H1 (cell line): ENCODE data around the gene SMARCA1. TPM values are rescaled to one million over a fixed set of nuclear protein-coding genes. Genes with fewer than 3 reads are reported as not detected.

Experiments used
- CTCF ChIA-PET: fragments of 300-600 bp; sonication (Branson Sonifier 250); formaldehyde crosslinking; loops from one replicate; lab custom pipeline; 2021; ENCODE audit not compliant: partially characterized antibody; lab: Charles Lee
- POLR2A ChIA-PET: fragments of 300-600 bp; sonication (Branson Sonifier 250); formaldehyde crosslinking; loops from one replicate; lab custom pipeline; 2021; ENCODE audit warnings: inconsistent platforms; ENCODE audit not compliant: partially characterized antibody; lab: Charles Lee
- DNase-seq, 2 experiments: peaks; one replicate each; pipeline versions ENCODE4 v3.0.0 to v3.0.0-alpha.2; 2010 to 2022; ENCODE audit warnings: low spot score in 2 of 2, low read depth in 1 of 2, mixed read lengths in 1 of 2
- FAIRE-seq: peaks from 2 replicates; lab custom pipeline; 2011; peaks lifted over from hg19 to GRCh38; lab: Jason Lieb, UNC
- H2AFZ ChIP-seq: 2 replicates; pipeline ENCODE4 v1.8.1; 2012; ENCODE audit warnings: low read length, inconsistent platforms
- H2AK5ac ChIP-seq: 2 replicates; pipeline ENCODE4 v1.6.1; 2013; ENCODE audit warnings: low read depth, low read length
- H2BK120ac ChIP-seq: replicated peaks from 2 replicates; pipeline ENCODE3; 2013; ENCODE audit warnings: low read depth, low read length, inconsistent platforms
- H2BK12ac ChIP-seq: 2 replicates; pipeline ENCODE4 v1.6.1; 2013; ENCODE audit warnings: low read depth, low read length
- H2BK15ac ChIP-seq: 2 replicates; pipeline ENCODE4 v1.6.1; 2013; ENCODE audit warnings: low read length
- H2BK20ac ChIP-seq: 2 replicates; pipeline ENCODE4 v1.6.1; 2013; ENCODE audit warnings: low read length
- H2BK5ac ChIP-seq: 2 replicates; pipeline ENCODE4 v1.6.1; 2013; ENCODE audit warnings: low read depth, low read length
- H3K14ac ChIP-seq: 2 replicates; pipeline ENCODE4 v1.6.1; 2013; ENCODE audit warnings: inconsistent platforms; ENCODE audit not compliant: insufficient read length
- H3K18ac ChIP-seq: 2 replicates; pipeline ENCODE4 v1.6.1; 2013; ENCODE audit warnings: low read length; ENCODE audit errors: extremely low read depth
- H3K23ac ChIP-seq: 2 replicates; pipeline ENCODE4 v1.6.1; 2013; ENCODE audit warnings: inconsistent platforms; ENCODE audit not compliant: insufficient read length
- H3K23me2 ChIP-seq: 2 replicates; pipeline ENCODE4 v1.6.1; 2013; ENCODE audit warnings: low read depth, low read length
- H3K27ac ChIP-seq: 2 replicates; pipeline ENCODE4 v1.6.1; 2011; ENCODE audit warnings: low read depth, low read length, inconsistent platforms
- H3K27me3 ChIP-seq, 4 experiments: replicated peaks in 1 of 4; 1 replicate in 1 of 4; 2 replicates in 3 of 4; pipeline versions ENCODE4 v1.6.1 to v1.8.1; 2011 to 2013; ENCODE audit warnings: low read length in 3 of 4, mild to moderate bottlenecking in 3 of 4, inconsistent platforms in 2 of 4, mixed read lengths in 2 of 4, moderate library complexity in 1 of 4; ENCODE audit not compliant: control insufficient read depth in 3 of 4, insufficient read depth in 3 of 4; ENCODE audit errors: extremely low read depth in 1 of 4
- H3K36me3 ChIP-seq, 4 experiments: 2 replicates each; pipeline versions ENCODE4 v1.6.1 to v1.8.1; 2011 to 2013; ENCODE audit warnings: mild to moderate bottlenecking in 4 of 4, low read length in 3 of 4, moderate library complexity in 2 of 4, control low read depth in 1 of 4, inconsistent platforms in 1 of 4; ENCODE audit not compliant: insufficient read depth in 4 of 4, control insufficient read depth in 2 of 4
- H3K4ac ChIP-seq: replicated peaks from 2 replicates; pipeline ENCODE3; 2013; ENCODE audit warnings: low read length, low read depth, mixed read lengths, inconsistent platforms; ENCODE audit not compliant: insufficient read length
- H3K4me1 ChIP-seq, 4 experiments: replicated peaks in 1 of 4; 1 replicate in 1 of 4; 2 replicates in 3 of 4; pipeline versions ENCODE4 v1.6.1 to v1.8.1; 2011 to 2013; ENCODE audit warnings: low read length in 3 of 4, inconsistent platforms in 2 of 4, mixed read lengths in 1 of 4; ENCODE audit not compliant: insufficient read depth in 4 of 4, control insufficient read depth in 3 of 4
- H3K4me2 ChIP-seq, 2 experiments: 2 replicates each; pipeline versions ENCODE4 v1.6.1 to v1.8.1; 2011 to 2013; ENCODE audit warnings: low read depth in 2 of 2, low read length in 2 of 2, control low read depth in 1 of 2, inconsistent platforms in 1 of 2, mild to moderate bottlenecking in 1 of 2; ENCODE audit not compliant: insufficient read depth in 1 of 2
- H3K4me3 ChIP-seq, 4 experiments: fragments of 200-600, 300-600 bp in 1 of 4; sonication (generic), shearing (Covaris generic), sonication (Bioruptor Twin) in 1 of 4; 2 replicates each; pipeline versions ENCODE4 v1.5.1 to v1.8.1; 2011 to 2016; ENCODE audit warnings: low read length in 4 of 4, low read depth in 3 of 4, control low read depth in 2 of 4, inconsistent platforms in 2 of 4, mild to moderate bottlenecking in 2 of 4, mixed read lengths in 1 of 4, moderate library complexity in 1 of 4; ENCODE audit not compliant: insufficient read depth in 2 of 4; ENCODE audit errors: extremely low read depth in 1 of 4
- H3K56ac ChIP-seq: replicated peaks from 2 replicates; pipeline ENCODE3; 2013; ENCODE audit warnings: low read depth, mild to moderate bottlenecking, mixed read lengths, low read length, inconsistent platforms; ENCODE audit not compliant: insufficient read length
- H3K79me1 ChIP-seq: 2 replicates; pipeline ENCODE4 v1.6.1; 2013; ENCODE audit warnings: low read depth, low read length, control low read depth
- H3K79me2 ChIP-seq, 2 experiments: 2 replicates each; pipeline versions ENCODE4 v1.6.1 to v1.8.1; 2012 to 2013; ENCODE audit warnings: low read length in 2 of 2, mild to moderate bottlenecking in 2 of 2, inconsistent platforms in 1 of 2; ENCODE audit not compliant: insufficient read depth in 2 of 2, control insufficient read depth in 1 of 2
- H3K9ac ChIP-seq, 4 experiments: replicated peaks in 1 of 4; 1 replicate in 1 of 4; 2 replicates in 3 of 4; pipeline versions ENCODE4 v1.6.1 to v1.8.1; 2011 to 2013; ENCODE audit warnings: low read depth in 3 of 4, low read length in 3 of 4, control low read depth in 2 of 4, mild to moderate bottlenecking in 2 of 4, moderate library complexity in 2 of 4, inconsistent platforms in 1 of 4; ENCODE audit errors: extremely low read depth in 1 of 4
- H3K9me3 ChIP-seq, 2 experiments: 2 replicates each; pipeline versions ENCODE4 v1.6.1 to v1.8.1; 2012 to 2013; ENCODE audit warnings: mild to moderate bottlenecking in 2 of 2, moderate library complexity in 2 of 2, control low read depth in 1 of 2, inconsistent platforms in 1 of 2, low read depth in 1 of 2, low read length in 1 of 2, mixed read lengths in 1 of 2; ENCODE audit not compliant: insufficient read depth in 2 of 2
- H4K20me1 ChIP-seq, 2 experiments: replicated peaks in 1 of 2; 2 replicates each; pipeline versions ENCODE3 to v1.8.1; 2011 to 2013; ENCODE audit warnings: inconsistent platforms in 2 of 2, low read length in 2 of 2, mild to moderate bottlenecking in 1 of 2; ENCODE audit not compliant: insufficient read depth in 2 of 2, control insufficient read depth in 1 of 2
- H4K5ac ChIP-seq: 2 replicates; pipeline ENCODE4 v1.6.1; 2013; ENCODE audit warnings: low read length, low read depth, mixed read lengths, inconsistent platforms; ENCODE audit not compliant: insufficient read length
- H4K8ac ChIP-seq: 2 replicates; pipeline ENCODE4 v1.8.0; 2013; ENCODE audit warnings: mild to moderate bottlenecking, moderate library complexity, low read length, inconsistent platforms; ENCODE audit not compliant: insufficient read depth; ENCODE audit errors: extremely low read depth
- H4K91ac ChIP-seq: replicated peaks from 2 replicates; pipeline ENCODE3; 2013; ENCODE audit warnings: low read length, mixed read lengths, inconsistent platforms; ENCODE audit not compliant: insufficient read length
- ASH2L ChIP-seq: fragments of 200-600, 300-600 bp; sonication (generic); IDR thresholded peaks from one replicate; pipeline ENCODE4 v1.7.1; 2017; ENCODE audit warnings: low read length
- ATF3 ChIP-seq: IDR thresholded peaks from 2 replicates; pipeline ENCODE4 v1.6.1; 2011; ENCODE audit warnings: low read depth, mild to moderate bottlenecking, low read length; ENCODE audit not compliant: insufficient read depth
- CEBPB ChIP-seq: IDR thresholded peaks from 2 replicates; pipeline ENCODE4 v1.6.1; 2012; ENCODE audit warnings: low read depth, low read length
- CTBP2 ChIP-seq: IDR thresholded peaks from 2 replicates; pipeline ENCODE4 v1.7.0; 2011; ENCODE audit warnings: borderline replicate concordance, mild to moderate bottlenecking, moderate library complexity, mixed read lengths, low read length; ENCODE audit not compliant: insufficient read depth, insufficient read length
- EZH2 ChIP-seq: fragments of 200-600 bp; sonication (generic); IDR thresholded peaks from 2 replicates; pipeline ENCODE4 v1.7.1; 2012; ENCODE audit warnings: low read depth, mild to moderate bottlenecking, moderate library complexity, low read length, inconsistent platforms; ENCODE audit not compliant: severe bottlenecking
- GABPA ChIP-seq: IDR thresholded peaks from 2 replicates; pipeline ENCODE4 v1.6.1; 2011; ENCODE audit warnings: mild to moderate bottlenecking, low read length, moderate library complexity, borderline replicate concordance; ENCODE audit not compliant: insufficient read depth
- MAX ChIP-seq: IDR thresholded peaks from 2 replicates; pipeline ENCODE4 v1.6.1; 2012; ENCODE audit warnings: inconsistent platforms
- POLR2A ChIP-seq, 2 experiments: IDR thresholded peaks; 1 replicate in 1 of 2; 2 replicates in 1 of 2; pipeline ENCODE4 v1.6.1; 2011; ENCODE audit warnings: low read depth in 2 of 2, low read length in 2 of 2, mild to moderate bottlenecking in 2 of 2; ENCODE audit errors: control extremely low read depth in 1 of 2
- POU5F1 ChIP-seq: IDR thresholded peaks from 2 replicates; pipeline ENCODE4 v1.6.1; 2011; ENCODE audit warnings: low read depth, mild to moderate bottlenecking, low read length, moderate library complexity
- RBBP5 ChIP-seq: IDR thresholded peaks from 2 replicates; pipeline ENCODE4 v1.7.1; 2012; ENCODE audit warnings: low read depth, mild to moderate bottlenecking, inconsistent platforms, low read length, moderate library complexity, borderline replicate concordance
- SP1 ChIP-seq: IDR thresholded peaks from 2 replicates; pipeline ENCODE4 v1.6.1; 2011; ENCODE audit warnings: low read depth, low read length
- TBP ChIP-seq: IDR thresholded peaks from 2 replicates; pipeline ENCODE4 v1.6.1; 2011; ENCODE audit warnings: low read depth, low read length, improper control_type of control experiment
- TCF12 ChIP-seq: IDR thresholded peaks from 2 replicates; pipeline ENCODE4 v1.6.1; 2011; ENCODE audit warnings: low read depth, mild to moderate bottlenecking, low read length
- WGBS, 2 experiments: shearing (Covaris generic) in 1 of 2; methylation state at CpG; one replicate each; pipeline versions ENCODE4 v1.1.6 to v1.1.7; 2013 to 2015; ENCODE audit warnings: low lambda C conversion rate in 2 of 2, mixed read lengths in 2 of 2, inconsistent platforms in 1 of 2, low coverage in 1 of 2, missing lambda C conversion rate in 1 of 2; ENCODE audit not compliant: insufficient replicate concordance in 2 of 2, insufficient coverage in 1 of 2, insufficient read length in 1 of 2; ENCODE audit errors: extremely low coverage in 1 of 2, missing lambda C conversion rate in 1 of 2; 5-methylcytosine and 5-hydroxymethylcytosine counted together
- polyA plus RNA-seq, 7 experiments: library from polyadenylated mRNA; depleted of rRNA in 3 of 7; stranded (reverse) in 5 of 7; unstranded in 2 of 7; fragments of >200 nt in 5 of 7; fragments of 200-250 nt in 2 of 7; gene quantifications; 1 replicate in 5 of 7; 2 replicates in 1 of 7; 4 replicates in 1 of 7; pipeline versions ENCODE4 v1.2.1 to v1.2.3, GENCODE V29; 2011 to 2013; ENCODE audit warnings: missing spikeins in 2 of 7, mixed read lengths in 2 of 7
- total RNA-seq: library from RNA; stranded (reverse); fragmentation: NEBNext Ultra II Directional; extraction: Animal tissue kit (Norgen Biotek cat#: 25700); gene quantifications from 2 replicates; pipeline ENCODE4 v1.2.1, GENCODE V29; 2021

Gene SMARCA1
- total and polyA plus RNA-seq, 2 of the 8 experiments (the other 6 are each of a cell fraction or from before 2014, with no cell fraction given) = 13.1 to 54.4 TPM

GRCh38 chrX:129556806-129557315, 33.6 kb upstream of the SMARCA1 start:
- Histone ChIP-seq H3K79me1 (no peaks in the 10 kb centered on the region), H4K8ac (no peak overlapping the region), H3K23ac (no peak overlapping the region), H3K4me2 (no peak overlapping the region), H3K36me3 (peaks cover 2 to 44% (median 7%) of the 10 kb centered on the region in 4 experiments; a peak in 5 of 8 replicates), H2AFZ (no peak overlapping the region), H3K79me2 (no peaks in the 10 kb centered on the region), H3K4ac (no peak overlapping the region), H2BK120ac (no peak overlapping the region), H2BK20ac (no peak overlapping the region), H4K20me1 (no peaks in the 10 kb centered on the region), H3K56ac (no peak overlapping the region), H3K4me3 (no peak overlapping the region), H2BK15ac (no peak overlapping the region), H2AK5ac (no peak overlapping the region), H3K14ac (no peak overlapping the region), H3K4me1 (no peaks in the 10 kb centered on the region), H2BK12ac (no peak overlapping the region), H3K9ac (no peak overlapping the region), H3K23me2 (no peaks in the 10 kb centered on the region), H3K9me3 (no peaks in the 10 kb centered on the region), H2BK5ac (no peak overlapping the region), H4K5ac (no peak overlapping the region), H4K91ac (no peak overlapping the region), H3K27me3 (no peaks in the 10 kb centered on the region), H3K18ac (no peak overlapping the region), H3K27ac (no peak overlapping the region)
- no peak for DNase-seq
- 93% methylated on average over 5 of the region's 5 CpGs; no CpG with 5 or more reads in 1 of the 2 experiments for WGBS, 2 experiments
- ChIA-PET POLR2A (interaction anchor here (1.7 kb wide), 1 partner anchor 70 kb away, joined by 3 read pairs; no protein-coding TSS in a partner anchor), CTCF (no interaction called here)
- no peak for TF ChIP-seq EZH2
- TF ChIP-seq TCF12 = no peak
- TF ChIP-seq TBP = no peak
- no peak for TF ChIP-seq MAX
- TF ChIP-seq SP1 = no peak
- TF ChIP-seq ASH2L = no peak
- no peak for TF ChIP-seq CTBP2
- no peak for TF ChIP-seq CEBPB
- no peak for TF ChIP-seq POLR2A (IDR thresholded peaks at IDR 0.05; ENCODE audit: control extremely low read depth in 1 of 2, low read depth in 2 of 2, low read length in 2 of 2)
- TF ChIP-seq POU5F1 = no peak
- TF ChIP-seq RBBP5 = no peak
- TF ChIP-seq GABPA = no peak
- no peak for TF ChIP-seq ATF3
- no peak for FAIRE-seq
